Caco-2 (cell line): ENCODE measurements around the gene INPP4B. TPM values are rescaled to one million over a fixed set of nuclear protein-coding genes. Genes with fewer than 3 reads are reported as not detected.

ENCODE experiments used
- BruUV-seq: library from RNA; stranded (reverse); fragments of 400-500 nt; replicated peaks from 2 replicates; lab custom pipeline; 2021; lab: Mats Ljungman, UMichigan
- CTCF ChIA-PET: fragments of 300-600 bp; sonication (Branson Sonifier 250); formaldehyde crosslinking; loops from one replicate; lab custom pipeline; 2022; ENCODE audit warnings: antibody characterized with exemption; lab: Charles Lee
- POLR2A ChIA-PET: fragments of 300-600 bp; sonication (Branson Sonifier 250); formaldehyde crosslinking; loops from one replicate; lab custom pipeline; 2022; ENCODE audit warnings: antibody characterized with exemption; lab: Charles Lee
- DNase-seq, 2 experiments: peaks; one replicate each; pipeline versions ENCODE4 v3.0.0 to v3.0.0-alpha.2; 2020 to 2022
- H3K27me3 ChIP-seq: replicated peaks from 2 replicates; pipeline ENCODE4 v1.6.0; 2011; ENCODE audit warnings: low read length; ENCODE audit not compliant: control insufficient read depth, insufficient read depth
- H3K36me3 ChIP-seq: 2 replicates; pipeline ENCODE4 v1.5.1; 2011; ENCODE audit warnings: low read length; ENCODE audit not compliant: control insufficient read depth, insufficient read depth
- H3K4me1 ChIP-seq: fragments of 250-450 bp; sonication (Bioruptor Pico); 2 replicates; pipeline ENCODE4 v1.5.1; 2020; ENCODE audit warnings: mild to moderate bottlenecking
- H3K4me3 ChIP-seq: 2 replicates; pipeline ENCODE4 v1.5.1; 2011; ENCODE audit warnings: low read depth, mild to moderate bottlenecking, control low read depth, low read length
- H3K9me3 ChIP-seq: fragments of 250-450 bp; sonication (Bioruptor Pico); 2 replicates; pipeline ENCODE4 v1.5.1; 2020; ENCODE audit warnings: mild to moderate bottlenecking, moderate library complexity
- H3K27ac Mint-ChIP-seq: one replicate; pipeline ENCODE4 v1.8.0; 2022; ENCODE audit warnings: mixed read lengths; ENCODE audit not compliant: unreplicated experiment
- H3K27me3 Mint-ChIP-seq: one replicate; pipeline ENCODE4 v1.8.0; 2022; ENCODE audit warnings: mixed read lengths; ENCODE audit not compliant: insufficient read depth, unreplicated experiment
- H3K36me3 Mint-ChIP-seq: one replicate; pipeline ENCODE4 v1.8.0; 2022; ENCODE audit warnings: mild to moderate bottlenecking, mixed read lengths; ENCODE audit not compliant: insufficient read depth, unreplicated experiment
- H3K4me1 Mint-ChIP-seq: one replicate; pipeline ENCODE4 v1.8.0; 2022; ENCODE audit warnings: low read depth, mixed read lengths; ENCODE audit not compliant: unreplicated experiment
- H3K4me3 Mint-ChIP-seq: one replicate; pipeline ENCODE4 v1.8.0; 2022; ENCODE audit warnings: mild to moderate bottlenecking, moderate library complexity, mixed read lengths; ENCODE audit not compliant: unreplicated experiment
- H3K9me3 Mint-ChIP-seq: one replicate; pipeline ENCODE4 v1.8.0; 2022; ENCODE audit warnings: mixed read lengths; ENCODE audit not compliant: unreplicated experiment
- intact Hi-C: fragments of 100-400 bp; cut with micrococcal nuclease; formaldehyde crosslinking; loops from one replicate; pipeline ENCODE4 v1.10.0; 2022; ENCODE audit not compliant: unreplicated experiment
- total RNA-seq: library from RNA; stranded (reverse); gene quantifications from 2 replicates; pipeline ENCODE4 v1.2.3, GENCODE V29; 2022
- TF ChIP-seq, protein P1 (sequence below), 2 experiments: fragments of 200-600 bp in 1 of 2; IDR thresholded peaks; 1 replicate in 1 of 2; 2 replicates in 1 of 2; pipeline versions ENCODE4 v1.5.1 to v1.8.0; 2011 to 2022; ENCODE audit warnings: antibody characterized with exemption in 1 of 2, control low read depth in 1 of 2, inconsistent platforms in 1 of 2, low read depth in 1 of 2, low read length in 1 of 2, mild to moderate bottlenecking in 1 of 2, moderate library complexity in 1 of 2; ENCODE audit not compliant: insufficient read depth in 1 of 2, severe bottlenecking in 1 of 2, unreplicated experiment in 1 of 2

INPP4B gene
- total RNA-seq, 1 experiment from 2014 or later: 10.3 TPM

DNA sequence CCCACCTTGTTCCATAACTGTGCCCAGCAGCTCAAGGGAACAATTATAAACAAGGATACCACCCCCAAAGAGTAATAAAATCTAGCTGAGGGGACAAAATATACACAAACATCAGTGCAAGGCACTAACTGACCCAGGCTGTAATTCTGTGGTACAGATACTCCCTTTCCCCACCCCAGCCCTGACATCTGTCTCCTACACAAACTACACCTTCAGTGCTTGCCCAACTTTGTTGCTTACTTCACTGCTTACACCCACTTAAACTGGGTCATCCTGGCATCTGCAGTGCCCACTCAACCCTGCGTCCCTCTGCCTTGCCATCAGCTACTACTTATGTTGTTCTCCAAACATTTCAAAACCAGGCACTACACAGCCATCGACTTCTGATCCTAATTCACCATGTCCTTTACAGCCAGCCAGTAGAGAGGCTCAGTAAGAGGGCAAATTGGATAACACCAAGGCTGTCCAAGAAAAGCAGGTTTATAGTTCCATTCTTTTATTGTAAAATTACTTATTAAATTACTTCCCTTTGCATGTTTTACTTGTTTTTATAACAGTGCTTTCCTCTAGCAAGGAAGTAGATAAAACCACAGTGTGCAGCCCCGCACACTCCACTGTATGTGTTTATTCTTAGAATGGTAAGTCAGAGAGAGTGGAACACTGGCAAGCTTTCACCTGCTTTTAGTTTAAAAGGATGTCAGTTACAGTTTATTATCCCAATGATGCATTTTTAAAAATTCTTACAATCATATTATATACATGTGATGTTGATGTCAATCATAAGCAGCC is 149.6 kb downstream of the INPP4B start:
- ChIA-PET CTCF (no interaction called here), POLR2A (no interaction called here)
- no peaks in the 10 kb centered on the region for H3K4me1 ChIP-seq
- no peaks in the 10 kb centered on the region for H3K36me3 Mint-ChIP-seq
- no peak for DNase-seq
- no peaks in the 10 kb centered on the region for H3K9me3 ChIP-seq
- no peak overlapping the region for H3K4me3 Mint-ChIP-seq
- no TSS peak for BruUV-seq
- TF ChIP-seq, protein P1, sequence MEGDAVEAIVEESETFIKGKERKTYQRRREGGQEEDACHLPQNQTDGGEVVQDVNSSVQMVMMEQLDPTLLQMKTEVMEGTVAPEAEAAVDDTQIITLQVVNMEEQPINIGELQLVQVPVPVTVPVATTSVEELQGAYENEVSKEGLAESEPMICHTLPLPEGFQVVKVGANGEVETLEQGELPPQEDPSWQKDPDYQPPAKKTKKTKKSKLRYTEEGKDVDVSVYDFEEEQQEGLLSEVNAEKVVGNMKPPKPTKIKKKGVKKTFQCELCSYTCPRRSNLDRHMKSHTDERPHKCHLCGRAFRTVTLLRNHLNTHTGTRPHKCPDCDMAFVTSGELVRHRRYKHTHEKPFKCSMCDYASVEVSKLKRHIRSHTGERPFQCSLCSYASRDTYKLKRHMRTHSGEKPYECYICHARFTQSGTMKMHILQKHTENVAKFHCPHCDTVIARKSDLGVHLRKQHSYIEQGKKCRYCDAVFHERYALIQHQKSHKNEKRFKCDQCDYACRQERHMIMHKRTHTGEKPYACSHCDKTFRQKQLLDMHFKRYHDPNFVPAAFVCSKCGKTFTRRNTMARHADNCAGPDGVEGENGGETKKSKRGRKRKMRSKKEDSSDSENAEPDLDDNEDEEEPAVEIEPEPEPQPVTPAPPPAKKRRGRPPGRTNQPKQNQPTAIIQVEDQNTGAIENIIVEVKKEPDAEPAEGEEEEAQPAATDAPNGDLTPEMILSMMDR (IDR thresholded peaks at IDR 0.05; ENCODE audit: insufficient read depth in 1 of 2, low read depth in 1 of 2, low read length in 1 of 2, severe bottlenecking in 1 of 2, unreplicated experiment in 1 of 2): no peak
- no peaks in the 10 kb centered on the region for H3K27me3 ChIP-seq
- no peaks in the 10 kb centered on the region for H3K4me1 Mint-ChIP-seq
- H3K36me3 ChIP-seq: no peaks in the 10 kb centered on the region
- H3K9me3 Mint-ChIP-seq: no peaks in the 10 kb centered on the region
- H3K27ac Mint-ChIP-seq: no peak overlapping the region
- H3K4me3 ChIP-seq: no peak overlapping the region
- H3K27me3 Mint-ChIP-seq: no peaks in the 10 kb centered on the region
- intact Hi-C loops: no loop called here

DNA sequence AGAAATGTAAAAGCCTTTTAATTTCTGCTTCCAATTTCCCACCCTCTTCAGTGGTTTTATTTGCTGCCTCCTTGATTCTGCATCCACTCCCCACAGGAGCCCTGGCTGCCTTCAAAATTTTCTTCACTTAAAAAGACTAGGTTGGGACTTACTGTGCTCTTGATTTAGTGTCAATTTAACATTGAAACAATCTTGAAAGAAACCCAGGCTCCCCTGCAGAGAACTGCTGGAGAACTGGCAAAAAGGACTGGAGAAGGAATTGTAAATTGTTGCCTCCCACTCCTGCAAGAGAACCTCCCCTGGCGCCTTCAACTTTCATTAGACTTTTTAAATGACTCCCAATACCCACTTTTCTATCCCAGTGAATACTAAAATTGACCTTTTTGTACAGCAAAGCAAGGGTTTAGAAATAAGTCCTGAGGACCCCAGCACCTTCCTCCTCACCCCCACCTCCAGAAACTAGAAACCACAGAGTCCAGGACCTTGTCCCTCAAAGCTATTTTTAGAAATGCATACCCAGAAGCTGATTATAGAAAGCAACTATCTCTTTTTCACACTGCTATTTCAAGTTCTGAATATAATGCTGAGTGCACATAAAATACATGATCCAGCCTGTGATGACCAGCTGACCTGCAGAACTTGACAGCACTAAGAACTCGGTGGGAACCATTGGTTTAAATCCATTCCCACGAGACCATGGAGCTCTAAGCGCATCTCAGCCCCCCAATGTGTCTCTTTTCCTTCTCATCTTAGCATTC is 155.5 kb downstream of the INPP4B start:
- no peak for DNase-seq
- BruUV-seq: no TSS peak
- no peaks in the 10 kb centered on the region for H3K27me3 Mint-ChIP-seq
- H3K4me3 Mint-ChIP-seq: no peak overlapping the region
- Histone ChIP-seq H3K9me3 (no peaks in the 10 kb centered on the region), H3K4me1 (no peaks in the 10 kb centered on the region), H3K4me3 (no peak overlapping the region), H3K36me3 (no peaks in the 10 kb centered on the region), H3K27me3 (no peaks in the 10 kb centered on the region)
- no peaks in the 10 kb centered on the region for H3K36me3 Mint-ChIP-seq
- CTCF ChIA-PET: no interaction called here
- intact Hi-C loops: no loop called here
- POLR2A ChIA-PET: no interaction called here
- no peaks in the 10 kb centered on the region for H3K9me3 Mint-ChIP-seq
- H3K27ac Mint-ChIP-seq: no peak overlapping the region
- TF ChIP-seq, protein P1 (IDR thresholded peaks at IDR 0.05; ENCODE audit: insufficient read depth in 1 of 2, low read depth in 1 of 2, low read length in 1 of 2, severe bottlenecking in 1 of 2, unreplicated experiment in 1 of 2): no peak
- no peaks in the 10 kb centered on the region for H3K4me1 Mint-ChIP-seq

DNA sequence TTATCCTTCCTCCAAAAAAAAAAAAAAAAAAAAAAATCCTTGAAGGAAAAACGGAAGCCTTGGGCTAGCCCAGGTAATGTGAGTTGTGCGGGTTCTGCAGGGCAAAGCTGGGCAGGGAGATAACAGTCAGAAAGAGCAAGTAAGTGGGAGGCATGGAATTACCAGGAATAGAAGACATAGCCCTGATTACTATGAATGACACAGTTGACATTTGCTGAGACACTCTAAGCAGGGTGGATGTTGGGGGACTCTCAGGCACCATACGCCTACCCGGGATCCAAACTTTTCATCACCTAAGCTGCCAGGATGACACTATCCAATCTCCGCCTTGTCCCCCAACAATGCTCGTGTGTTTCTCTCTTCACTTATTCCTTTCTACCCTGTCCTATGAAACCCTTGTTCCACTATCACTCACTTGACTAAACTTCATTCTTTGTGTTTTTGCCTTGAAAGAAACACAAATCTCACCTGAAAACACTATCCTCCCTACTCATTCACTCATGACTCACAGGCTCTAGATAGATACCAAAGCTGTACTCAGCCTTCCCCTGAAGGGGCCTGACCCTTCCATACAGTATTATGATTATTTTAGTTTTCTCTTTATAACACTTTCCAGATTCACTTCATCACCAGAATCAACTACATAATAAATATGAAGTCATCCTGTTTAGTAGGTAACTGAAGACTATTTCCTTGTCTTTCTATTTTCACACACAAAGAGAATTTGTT is 158.4 kb downstream of the INPP4B start:
- Histone ChIP-seq H3K4me3 (no peak overlapping the region), H3K4me1 (no peaks in the 10 kb centered on the region), H3K9me3 (no peaks in the 10 kb centered on the region), H3K27me3 (no peaks in the 10 kb centered on the region), H3K36me3 (no peaks in the 10 kb centered on the region)
- Mint-ChIP-seq H3K4me3 (no peak overlapping the region), H3K27ac (no peak overlapping the region), H3K9me3 (no peaks in the 10 kb centered on the region), H3K36me3 (no peaks in the 10 kb centered on the region), H3K27me3 (no peaks in the 10 kb centered on the region), H3K4me1 (no peaks in the 10 kb centered on the region)
- DNase-seq: no peak
- BruUV-seq: no TSS peak
- CTCF ChIA-PET: interaction anchor here (0.6 kb wide), 1 partner anchor 523 kb away, joined by 3 read pairs; no protein-coding TSS in a partner anchor
- TF ChIP-seq, protein P1 (IDR thresholded peaks at IDR 0.05; ENCODE audit: insufficient read depth in 1 of 2, low read depth in 1 of 2, low read length in 1 of 2, severe bottlenecking in 1 of 2, unreplicated experiment in 1 of 2): no peak
- intact Hi-C loops: no loop called here
- POLR2A ChIA-PET: no interaction called here
